Keratinocyte (primary cell): ENCODE results near the gene MRPS16.

ENCODE experiments used
- EZH2 ChIP-seq: IDR thresholded peaks from one replicate; pipeline ENCODE4 v1.6.1; 2012; ENCODE audit warnings: inconsistent platforms, mild to moderate bottlenecking, low read length, moderate library complexity
- TF ChIP-seq, protein P1 (sequence below), 3 experiments: IDR thresholded peaks in 1 of 3; conservative IDR thresholded peaks in 1 of 3; optimal IDR thresholded peaks in 1 of 3; 2 replicates in 2 of 3; 3 replicates in 1 of 3; pipeline versions ENCODE3 to v1.5.1; 2011; ENCODE audit warnings: low read length in 3 of 3, mild to moderate bottlenecking in 3 of 3, moderate library complexity in 2 of 3, control low read depth in 1 of 3, inconsistent platforms in 1 of 3; ENCODE audit not compliant: insufficient read depth in 2 of 3; ENCODE audit errors: extremely low read depth in 1 of 3

DNA sequence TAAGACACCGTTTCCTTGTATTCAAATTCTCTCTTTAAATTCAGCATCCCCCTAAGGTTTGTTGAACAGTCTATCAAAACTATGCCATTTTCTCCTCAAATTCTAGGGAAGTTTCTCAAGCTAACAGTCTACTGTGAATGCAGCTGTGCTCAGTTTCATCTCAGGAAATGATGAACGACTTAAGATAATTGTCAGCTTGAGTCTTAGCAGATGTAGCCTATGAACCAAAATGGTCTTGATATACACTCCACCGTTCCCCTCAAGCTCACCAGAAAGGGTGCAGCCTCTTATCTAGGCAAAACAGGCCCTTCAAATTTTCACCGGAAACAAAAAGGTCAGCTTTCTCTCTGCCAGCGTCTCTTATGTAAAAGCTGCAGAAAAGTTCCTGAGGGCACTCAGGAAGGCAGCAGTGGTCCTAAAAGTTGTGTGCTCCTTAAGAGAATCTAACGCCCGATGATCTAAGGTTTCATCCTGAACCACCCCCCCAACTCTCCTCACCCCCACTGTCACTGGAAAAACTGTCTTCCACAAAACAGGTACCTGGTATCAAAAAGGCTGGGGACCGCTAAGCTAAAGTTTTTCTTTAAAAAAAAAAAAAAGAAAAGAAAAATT lies 7.5 kb downstream of the MRPS16 start:
- TF ChIP-seq, protein P1, sequence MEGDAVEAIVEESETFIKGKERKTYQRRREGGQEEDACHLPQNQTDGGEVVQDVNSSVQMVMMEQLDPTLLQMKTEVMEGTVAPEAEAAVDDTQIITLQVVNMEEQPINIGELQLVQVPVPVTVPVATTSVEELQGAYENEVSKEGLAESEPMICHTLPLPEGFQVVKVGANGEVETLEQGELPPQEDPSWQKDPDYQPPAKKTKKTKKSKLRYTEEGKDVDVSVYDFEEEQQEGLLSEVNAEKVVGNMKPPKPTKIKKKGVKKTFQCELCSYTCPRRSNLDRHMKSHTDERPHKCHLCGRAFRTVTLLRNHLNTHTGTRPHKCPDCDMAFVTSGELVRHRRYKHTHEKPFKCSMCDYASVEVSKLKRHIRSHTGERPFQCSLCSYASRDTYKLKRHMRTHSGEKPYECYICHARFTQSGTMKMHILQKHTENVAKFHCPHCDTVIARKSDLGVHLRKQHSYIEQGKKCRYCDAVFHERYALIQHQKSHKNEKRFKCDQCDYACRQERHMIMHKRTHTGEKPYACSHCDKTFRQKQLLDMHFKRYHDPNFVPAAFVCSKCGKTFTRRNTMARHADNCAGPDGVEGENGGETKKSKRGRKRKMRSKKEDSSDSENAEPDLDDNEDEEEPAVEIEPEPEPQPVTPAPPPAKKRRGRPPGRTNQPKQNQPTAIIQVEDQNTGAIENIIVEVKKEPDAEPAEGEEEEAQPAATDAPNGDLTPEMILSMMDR (optimal IDR thresholded peaks at IDR 0.05 in 1 of 3, IDR thresholded peaks at IDR 0.05 in 1 of 3, conservative IDR thresholded peaks at IDR 0.05 in 1 of 3; ENCODE audit: extremely low read depth in 1 of 3, insufficient read depth in 2 of 3, low read length in 3 of 3) = no peak
- TF ChIP-seq EZH2 = no peak
